Cardiac fibroblast (primary cell): ENCODE data around the gene SGSH.

Source experiments
- DNase-seq, 2 donors: peaks; one replicate each; pipeline versions ENCODE4 v3.0.0 to v3.0.0-alpha.2; 2010; ENCODE audit warnings: low read depth in 2 of 2
- H3K4me3 ChIP-seq, 2 donors: replicated peaks in 1 of 2; 1 replicate in 1 of 2; 2 replicates in 1 of 2; pipeline ENCODE4 v1.5.1; 2011; ENCODE audit warnings: low read depth in 2 of 2, low read length in 2 of 2, mild to moderate bottlenecking in 2 of 2, moderate library complexity in 1 of 2
- TF ChIP-seq, protein P1 (sequence below): IDR thresholded peaks from one replicate; pipeline ENCODE4 v1.5.1; 2011; ENCODE audit warnings: low read depth, mild to moderate bottlenecking, low read length, inconsistent platforms

The SGSH gene

DNA sequence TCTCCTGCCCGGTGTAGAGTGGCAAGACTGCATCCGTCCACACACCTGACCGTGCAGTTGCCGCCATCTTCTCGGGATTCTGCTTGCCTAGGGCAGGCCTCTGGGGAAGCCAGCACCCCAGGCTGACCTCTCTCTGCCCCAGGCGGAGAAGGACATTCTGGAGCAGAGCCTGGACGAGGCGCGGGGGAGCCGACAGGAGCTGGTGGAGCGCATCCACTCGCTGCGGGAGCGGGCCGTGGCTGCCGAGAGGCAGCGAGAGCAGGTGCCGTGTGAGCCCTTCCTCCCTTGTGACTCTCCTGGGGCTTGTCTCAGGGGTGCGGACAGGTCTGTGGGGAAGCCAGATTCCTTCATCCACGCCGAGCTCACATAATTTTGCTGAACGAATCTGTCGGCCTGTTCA lies 30.5 kb downstream of the SGSH start:
- H3K4me3 ChIP-seq = no peak overlapping the region
- DNase-seq = no peak
- TF ChIP-seq, protein P1, sequence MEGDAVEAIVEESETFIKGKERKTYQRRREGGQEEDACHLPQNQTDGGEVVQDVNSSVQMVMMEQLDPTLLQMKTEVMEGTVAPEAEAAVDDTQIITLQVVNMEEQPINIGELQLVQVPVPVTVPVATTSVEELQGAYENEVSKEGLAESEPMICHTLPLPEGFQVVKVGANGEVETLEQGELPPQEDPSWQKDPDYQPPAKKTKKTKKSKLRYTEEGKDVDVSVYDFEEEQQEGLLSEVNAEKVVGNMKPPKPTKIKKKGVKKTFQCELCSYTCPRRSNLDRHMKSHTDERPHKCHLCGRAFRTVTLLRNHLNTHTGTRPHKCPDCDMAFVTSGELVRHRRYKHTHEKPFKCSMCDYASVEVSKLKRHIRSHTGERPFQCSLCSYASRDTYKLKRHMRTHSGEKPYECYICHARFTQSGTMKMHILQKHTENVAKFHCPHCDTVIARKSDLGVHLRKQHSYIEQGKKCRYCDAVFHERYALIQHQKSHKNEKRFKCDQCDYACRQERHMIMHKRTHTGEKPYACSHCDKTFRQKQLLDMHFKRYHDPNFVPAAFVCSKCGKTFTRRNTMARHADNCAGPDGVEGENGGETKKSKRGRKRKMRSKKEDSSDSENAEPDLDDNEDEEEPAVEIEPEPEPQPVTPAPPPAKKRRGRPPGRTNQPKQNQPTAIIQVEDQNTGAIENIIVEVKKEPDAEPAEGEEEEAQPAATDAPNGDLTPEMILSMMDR = no peak

DNA sequence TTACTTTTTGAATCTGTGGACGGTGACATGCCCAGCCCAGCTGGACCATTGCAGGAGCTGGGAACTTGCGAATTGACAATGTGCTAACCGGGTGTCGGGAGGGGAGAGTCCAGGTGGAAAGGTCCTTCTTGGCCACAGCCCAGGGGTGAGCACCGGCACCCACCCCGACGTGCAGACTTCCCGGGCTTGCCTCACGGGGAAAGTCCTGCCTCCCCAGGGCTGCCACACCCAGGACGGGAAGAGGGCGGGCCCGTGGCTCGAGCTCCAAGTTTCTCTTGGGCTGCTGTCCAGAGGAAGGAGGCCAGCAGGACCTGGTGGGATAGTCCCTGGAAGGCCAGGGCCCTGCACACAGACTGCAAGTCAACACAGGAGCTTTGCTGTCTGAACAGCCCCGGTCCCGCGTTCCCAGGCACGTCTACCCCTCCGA lies 32.6 kb downstream of the SGSH start:
- H3K4me3 ChIP-seq = peak overlapping the region in 1 of 2 donors; percentile 39
- TF ChIP-seq, protein P1 = no peak
- DNase-seq = peak; percentile 52 to 64

DNA sequence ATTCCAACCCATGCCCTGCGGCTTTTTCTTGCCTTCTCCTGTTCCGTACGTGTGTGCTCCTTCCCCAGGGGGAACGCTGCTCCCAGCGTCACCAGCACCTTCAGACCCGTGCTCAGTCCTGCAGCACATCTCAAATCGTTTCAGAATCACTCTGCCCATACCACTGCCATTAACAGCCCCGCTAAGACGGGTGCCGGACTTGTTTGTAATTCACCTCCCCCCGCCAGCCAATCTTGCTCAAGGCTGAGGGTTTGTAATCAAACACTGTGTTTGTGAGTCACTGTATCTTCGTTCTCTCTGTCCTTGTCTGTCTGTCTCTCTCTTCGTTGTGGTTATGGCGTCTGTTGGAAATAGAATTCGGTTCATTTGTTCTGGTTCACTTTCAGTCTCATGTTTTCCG lies 33.0 kb downstream of the SGSH start:
- TF ChIP-seq, protein P1 = no peak
- DNase-seq = peak; percentile 36 to 57
- peak overlapping the region in 1 of 2 donors; percentile 39 for H3K4me3 ChIP-seq

DNA sequence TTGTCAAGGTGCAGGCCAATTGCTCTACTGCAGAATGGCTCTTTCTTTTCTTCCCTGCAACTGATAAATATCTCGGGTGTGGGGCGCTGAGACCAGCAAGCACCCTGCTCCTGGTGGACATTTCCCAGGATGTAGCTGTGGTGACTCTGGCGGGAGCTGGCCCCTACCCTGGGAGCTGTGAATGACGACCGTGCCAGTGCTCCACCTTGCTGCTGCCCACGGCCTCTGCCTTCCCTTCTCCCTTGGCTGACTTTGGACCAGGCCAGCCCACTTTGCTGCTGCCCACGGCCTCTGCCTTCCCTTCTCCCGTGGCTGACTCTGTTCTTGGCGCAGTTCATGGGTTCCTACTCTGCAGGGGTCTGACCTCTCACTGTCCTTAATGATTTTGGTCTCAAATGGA lies 34.2 kb downstream of the SGSH start:
- TF ChIP-seq, protein P1 = no peak
- H3K4me3 ChIP-seq = no peak overlapping the region
- no peak for DNase-seq

DNA sequence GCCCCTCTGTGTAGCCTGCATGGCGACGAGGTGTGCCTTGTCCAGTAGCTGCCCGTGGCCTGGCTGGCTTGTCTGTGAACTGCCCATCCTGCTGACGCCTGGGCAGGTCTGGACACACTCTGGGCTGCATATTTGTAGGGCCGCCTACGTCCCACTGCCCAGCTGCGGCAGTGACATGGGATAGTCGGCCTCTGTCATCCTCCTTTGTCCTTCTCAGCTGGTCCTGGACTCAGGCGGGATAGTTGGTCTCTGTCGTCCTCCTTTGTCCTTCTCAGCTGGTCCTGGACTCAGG lies 35.8 kb downstream of the SGSH start:
- no peak overlapping the region for H3K4me3 ChIP-seq
- TF ChIP-seq, protein P1 = no peak
- DNase-seq = no peak

DNA sequence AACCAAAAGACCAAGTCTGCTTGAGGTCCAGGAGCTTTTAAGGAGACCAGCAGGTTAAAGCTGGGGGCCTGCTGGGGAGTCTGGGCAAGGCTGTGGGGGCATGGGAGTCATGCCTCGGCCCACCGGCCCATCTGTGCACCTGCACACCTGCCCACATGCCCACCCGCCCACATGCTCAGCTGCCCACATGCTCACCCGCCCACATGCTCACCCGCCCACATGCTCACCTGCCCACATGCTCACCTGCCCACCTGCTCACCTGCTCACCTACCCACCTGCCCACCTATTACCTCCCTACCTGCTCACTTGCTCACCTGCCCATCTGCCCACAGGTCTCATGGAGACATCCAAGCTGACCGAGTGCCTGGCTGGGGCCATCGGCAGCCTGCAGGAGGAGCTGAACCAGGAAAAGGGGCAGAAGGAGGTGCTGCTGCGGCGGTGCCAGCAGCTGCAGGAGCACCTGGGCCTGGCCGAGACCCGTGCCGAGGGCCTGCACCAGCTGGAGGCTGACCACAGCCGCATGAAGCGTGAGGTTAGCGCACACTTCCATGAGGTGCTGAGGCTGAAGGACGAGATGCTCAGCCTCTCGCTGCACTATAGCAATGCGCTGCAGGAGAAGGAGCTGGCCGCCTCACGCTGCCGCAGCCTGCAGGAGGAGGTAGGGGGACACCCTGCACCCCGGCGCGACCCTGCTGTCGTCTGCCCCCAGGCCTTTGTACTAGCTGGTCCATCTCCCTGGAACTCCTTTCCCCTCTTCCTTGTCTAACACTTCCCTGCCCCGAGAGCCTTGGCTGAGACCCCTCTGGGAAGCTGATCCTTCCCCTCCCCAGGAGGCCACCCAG lies 36.3 kb downstream of the SGSH start:
- TF ChIP-seq, protein P1 = no peak
- no peak overlapping the region for H3K4me3 ChIP-seq
- no peak for DNase-seq

DNA sequence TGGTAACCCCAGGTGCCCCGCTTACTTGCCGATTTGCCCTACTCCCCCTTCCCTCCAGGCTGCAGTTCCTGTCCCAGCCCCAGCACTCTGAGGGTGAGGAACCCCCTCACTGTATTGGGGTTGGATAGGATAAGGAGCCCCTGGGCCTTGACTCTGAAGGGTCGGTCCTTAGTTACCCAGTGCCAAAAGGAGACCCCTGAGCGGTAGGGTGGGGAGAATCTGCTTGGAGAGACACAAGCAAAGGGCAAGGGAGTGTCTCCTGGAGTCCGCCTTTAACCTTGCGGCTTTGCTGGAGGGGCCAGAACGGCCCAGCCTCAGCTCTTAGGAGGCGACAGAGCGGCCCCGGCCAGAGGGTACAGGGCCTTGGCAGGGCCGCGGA lies 37.3 kb downstream of the SGSH start:
- no peak for DNase-seq
- TF ChIP-seq, protein P1 = no peak
- H3K4me3 ChIP-seq = no peak overlapping the region
